Activated CD8-positive, alpha-beta T cell treated with anti-CD3 and anti-CD28 coated beads for 36 hours (primary cell): ENCODE data around the gene PAPSS2. TPM values are rescaled to one million over a fixed set of nuclear protein-coding genes. Genes with fewer than 3 reads are reported as not detected.

ENCODE experiments used
- ATAC-seq: fragments of 200-7000 bp; cut with Tn5 transposase; one replicate; pipeline ENCODE4 v1.10.0; 2021; ENCODE audit warnings: mild to moderate bottlenecking, moderate library complexity
- CTCF ChIA-PET: fragments of 350-600 bp; sonication (Branson Sonifier 250); formaldehyde crosslinking; loops from one replicate; lab custom pipeline; 2021; ENCODE audit warnings: antibody characterized with exemption; lab: Charles Lee
- POLR2A ChIA-PET: fragments of 350-600 bp; sonication (Branson Sonifier 250); formaldehyde crosslinking; loops from one replicate; lab custom pipeline; 2021; ENCODE audit warnings: antibody characterized with exemption; lab: Charles Lee
- DNase-seq: peaks from one replicate; pipeline ENCODE4 v3.0.0-alpha.2; 2020
- H3K27ac Mint-ChIP-seq: one replicate; pipeline ENCODE4 v1.8.0; 2021; ENCODE audit warnings: mild to moderate bottlenecking, mixed read lengths
- H3K27me3 Mint-ChIP-seq: one replicate; pipeline ENCODE4 v1.8.0; 2021; ENCODE audit warnings: mixed read lengths
- H3K36me3 Mint-ChIP-seq: one replicate; pipeline ENCODE4 v1.8.0; 2021; ENCODE audit warnings: low read depth, mixed read lengths
- H3K4me1 Mint-ChIP-seq: one replicate; pipeline ENCODE4 v1.8.0; 2021; ENCODE audit warnings: low read depth, mixed read lengths
- H3K4me3 Mint-ChIP-seq: one replicate; pipeline ENCODE4 v1.8.0; 2021; ENCODE audit warnings: mild to moderate bottlenecking, moderate library complexity, mixed read lengths
- H3K9me3 Mint-ChIP-seq: one replicate; pipeline ENCODE4 v1.8.0; 2021; ENCODE audit warnings: mixed read lengths
- CTCF ChIP-seq: fragments of 200-600 bp; IDR thresholded peaks from one replicate; pipeline ENCODE4 v1.8.0; 2022; ENCODE audit warnings: antibody characterized with exemption, mild to moderate bottlenecking
- intact Hi-C: fragments of 100-400 bp; cut with micrococcal nuclease; formaldehyde crosslinking; loops from one replicate; pipeline ENCODE4 v1.10.0; 2022
- total RNA-seq, 2 experiments: library from RNA; stranded (reverse); gene quantifications; one replicate each; pipeline ENCODE4 v1.2.3, GENCODE V29; 2021

The PAPSS2 gene
- total RNA-seq, 2 experiments from 2014 or later, result 0.14 to 0.20 TPM

GRCh38 chr10:87634311-87634710 lies 25.4 kb upstream of the PAPSS2 start:
- ATAC-seq (no peak), DNase-seq (no peak)
- H3K4me1 Mint-ChIP-seq, result peaks cover 11% of the 10 kb centered on the region
- CTCF ChIA-PET, result no interaction called here
- peaks cover 1% of the 10 kb centered on the region for H3K9me3 Mint-ChIP-seq
- TF ChIP-seq CTCF, result no peak
- H3K27me3 Mint-ChIP-seq, result no peaks in the 10 kb centered on the region
- no peak overlapping the region for H3K27ac Mint-ChIP-seq
- no peaks in the 10 kb centered on the region for H3K36me3 Mint-ChIP-seq
- intact Hi-C loops, result no loop called here
- POLR2A ChIA-PET, result no interaction called here
- H3K4me3 Mint-ChIP-seq, result no peak overlapping the region

GRCh38 chr10:87635498-87636312 lies 24.0 kb upstream of the PAPSS2 start:
- H3K9me3 Mint-ChIP-seq, result peaks cover 1% of the 10 kb centered on the region
- no peaks in the 10 kb centered on the region for H3K27me3 Mint-ChIP-seq
- peak; percentile 60 for DNase-seq
- ATAC-seq, result peak; percentile 98
- ChIA-PET POLR2A (interaction anchor here (0.6 kb wide), 1 partner anchor 15 kb away, joined by 3 read pairs; no protein-coding TSS in a partner anchor), CTCF (interaction anchor here (0.9 kb wide), 1 partner anchor 102 kb away, joined by 3 read pairs; no protein-coding TSS in a partner anchor)
- intact Hi-C loops, result no loop called here
- H3K36me3 Mint-ChIP-seq, result no peaks in the 10 kb centered on the region
- H3K27ac Mint-ChIP-seq, result peak overlapping the region; percentile 68
- no peak overlapping the region for H3K4me3 Mint-ChIP-seq
- no peak for TF ChIP-seq CTCF
- H3K4me1 Mint-ChIP-seq, result peaks cover 11% of the 10 kb centered on the region

- intact Hi-C loops, result no loop called here
- Mint-ChIP-seq H3K27me3 (no peaks in the 10 kb centered on the region), H3K27ac (no peak overlapping the region), H3K36me3 (no peaks in the 10 kb centered on the region), H3K9me3 (peaks cover 1% of the 10 kb centered on the region), H3K4me1 (peaks cover 11% of the 10 kb centered on the region), H3K4me3 (no peak overlapping the region)
- ATAC-seq, result no peak
- ChIA-PET CTCF (interaction anchor here (0.9 kb wide), 1 partner anchor 103 kb away, joined by 3 read pairs; no protein-coding TSS in a partner anchor), POLR2A (no interaction called here)
- no peak for DNase-seq
- no peak for TF ChIP-seq CTCF
Measured at GRCh38 chr10:87636313-87636915, 23.3 kb upstream of the PAPSS2 start.

DNA sequence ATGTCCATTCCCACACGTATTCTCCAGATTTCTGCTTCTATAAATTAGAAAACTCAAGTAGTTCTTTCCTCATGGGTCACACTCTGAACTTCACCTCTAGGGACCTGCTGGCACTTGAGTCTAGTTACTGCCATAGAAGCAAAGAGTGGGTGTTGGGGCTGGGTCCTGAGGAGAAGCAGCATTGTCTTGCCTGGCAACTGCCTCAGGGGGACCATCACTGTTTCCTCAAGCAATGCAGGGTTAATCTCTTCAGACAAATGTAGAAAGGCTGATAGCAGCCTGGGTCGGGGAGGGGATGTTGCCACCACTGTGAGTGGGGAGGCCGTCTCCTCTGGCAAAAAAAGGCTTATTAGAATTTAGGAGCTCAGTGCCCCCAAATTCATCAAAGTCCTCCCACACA lies 20.2 kb upstream of the PAPSS2 start:
- Mint-ChIP-seq H3K27ac (no peak overlapping the region), H3K4me1 (peaks cover 12% of the 10 kb centered on the region), H3K4me3 (no peak overlapping the region), H3K27me3 (no peaks in the 10 kb centered on the region), H3K36me3 (peaks cover under 1% of the 10 kb centered on the region), H3K9me3 (peaks cover under 1% of the 10 kb centered on the region)
- DNase-seq (no peak), ATAC-seq (no peak)
- ChIA-PET POLR2A (no interaction called here), CTCF (interaction anchor here (0.9 kb wide), 1 partner anchor 13 kb away, joined by 3 read pairs; no protein-coding TSS in a partner anchor)
- intact Hi-C loops, result no loop called here
- no peak for TF ChIP-seq CTCF

- Mint-ChIP-seq H3K9me3 (peaks cover 4% of the 10 kb centered on the region), H3K27ac (no peak overlapping the region), H3K27me3 (no peaks in the 10 kb centered on the region), H3K36me3 (peaks cover 4% of the 10 kb centered on the region), H3K4me1 (peaks cover 16% of the 10 kb centered on the region), H3K4me3 (no peak overlapping the region)
- ChIA-PET CTCF (interaction anchor here (0.9 kb wide), 1 partner anchor 13 kb away, joined by 3 read pairs; no protein-coding TSS in a partner anchor), POLR2A (no interaction called here)
- ATAC-seq (no peak), DNase-seq (no peak)
- intact Hi-C loops, result no loop called here
- no peak for TF ChIP-seq CTCF
Measured at GRCh38 chr10:87640043-87640442, 19.6 kb upstream of the PAPSS2 start.
